ENCODE measurements around the gene OPCML. TPM values are rescaled to one million over a fixed set of nuclear protein-coding genes. Genes with fewer than 3 reads are reported as not detected.

OPCML gene
- total and polyA plus RNA-seq, 2 donors from 2014 or later = 0.77 to 1.1 TPM

DNA sequence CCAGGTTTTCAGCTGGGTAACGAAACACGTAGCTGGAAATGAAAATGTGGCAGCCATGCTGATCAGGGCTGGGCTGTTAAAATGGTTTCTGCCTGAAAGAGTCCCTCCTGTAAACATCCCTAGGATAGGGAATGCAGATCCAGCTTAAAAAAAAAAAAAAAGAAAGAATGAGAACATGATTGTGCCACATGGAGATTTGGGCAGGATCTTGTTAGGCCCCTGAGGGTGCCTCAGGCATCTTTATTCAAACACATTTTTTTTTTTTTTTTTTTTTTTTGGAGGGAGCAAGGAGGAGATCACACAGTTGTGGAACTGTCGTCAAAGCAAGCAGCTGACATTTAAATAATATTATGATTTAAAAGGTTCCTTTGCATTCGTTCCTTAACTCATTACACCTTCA lies 900.3 kb downstream of the OPCML start:
- DNase-seq = no peak
- H3K4me1 ChIP-seq (ENCODE audit: control insufficient read depth in 2 of 3, insufficient read depth in 2 of 3, low read depth in 1 of 3, low read length in 3 of 3) = no peaks in the 10 kb centered on the region
- no peak overlapping the region for H3K27ac ChIP-seq (ENCODE audit: low read depth in 2 of 2, low read length in 2 of 2)
- H3K36me3 ChIP-seq (ENCODE audit: control insufficient read depth in 2 of 3, insufficient read depth in 3 of 3, low read length in 3 of 3) = no peaks in the 10 kb centered on the region
- H3K27me3 ChIP-seq (ENCODE audit: control insufficient read depth, insufficient read depth, low read length) = no peaks in the 10 kb centered on the region
- TF ChIP-seq, protein P1, sequence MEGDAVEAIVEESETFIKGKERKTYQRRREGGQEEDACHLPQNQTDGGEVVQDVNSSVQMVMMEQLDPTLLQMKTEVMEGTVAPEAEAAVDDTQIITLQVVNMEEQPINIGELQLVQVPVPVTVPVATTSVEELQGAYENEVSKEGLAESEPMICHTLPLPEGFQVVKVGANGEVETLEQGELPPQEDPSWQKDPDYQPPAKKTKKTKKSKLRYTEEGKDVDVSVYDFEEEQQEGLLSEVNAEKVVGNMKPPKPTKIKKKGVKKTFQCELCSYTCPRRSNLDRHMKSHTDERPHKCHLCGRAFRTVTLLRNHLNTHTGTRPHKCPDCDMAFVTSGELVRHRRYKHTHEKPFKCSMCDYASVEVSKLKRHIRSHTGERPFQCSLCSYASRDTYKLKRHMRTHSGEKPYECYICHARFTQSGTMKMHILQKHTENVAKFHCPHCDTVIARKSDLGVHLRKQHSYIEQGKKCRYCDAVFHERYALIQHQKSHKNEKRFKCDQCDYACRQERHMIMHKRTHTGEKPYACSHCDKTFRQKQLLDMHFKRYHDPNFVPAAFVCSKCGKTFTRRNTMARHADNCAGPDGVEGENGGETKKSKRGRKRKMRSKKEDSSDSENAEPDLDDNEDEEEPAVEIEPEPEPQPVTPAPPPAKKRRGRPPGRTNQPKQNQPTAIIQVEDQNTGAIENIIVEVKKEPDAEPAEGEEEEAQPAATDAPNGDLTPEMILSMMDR (IDR thresholded peaks at IDR 0.05; ENCODE audit: borderline replicate concordance, extremely low read depth, insufficient read depth) = no peak
- H3K4me3 ChIP-seq (ENCODE audit: low read length in 3 of 3) = no peak overlapping the region
- intact Hi-C loops (cut with DNase I) = no loop called here
- no peak overlapping the region for H3K9ac ChIP-seq (ENCODE audit: low read length in 3 of 3)
- H3K9me3 ChIP-seq (ENCODE audit: control insufficient read depth in 2 of 3, insufficient read depth in 1 of 3, low read length in 3 of 3) = no peaks in the 10 kb centered on the region
- FAIRE-seq = no peak

DNA sequence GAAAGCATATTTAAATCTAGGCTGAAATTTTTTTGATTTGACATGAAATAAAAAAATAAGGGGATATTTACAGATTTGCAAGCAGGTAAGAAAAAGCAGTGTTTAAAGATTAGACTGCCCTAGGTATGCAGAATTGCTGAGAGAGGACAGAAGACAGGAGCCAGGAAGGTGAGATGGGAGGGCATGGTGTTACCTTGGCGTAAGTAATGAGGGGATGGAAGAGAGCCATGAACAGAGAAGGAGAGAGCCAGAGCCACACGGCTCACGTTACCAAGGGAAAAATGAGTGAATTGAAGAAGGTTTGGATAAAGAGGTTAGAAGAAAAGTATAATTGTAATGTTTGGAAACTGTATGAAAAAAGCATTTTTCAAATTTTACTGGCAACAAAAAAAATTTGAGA lies 904.3 kb downstream of the OPCML start:
- intact Hi-C loops (cut with DNase I) = no loop called here
- TF ChIP-seq, protein P1 (IDR thresholded peaks at IDR 0.05; ENCODE audit: borderline replicate concordance, extremely low read depth, insufficient read depth) = no peak
- H3K27me3 ChIP-seq (ENCODE audit: control insufficient read depth, insufficient read depth, low read length) = no peaks in the 10 kb centered on the region
- H3K4me3 ChIP-seq (ENCODE audit: low read length in 3 of 3) = no peak overlapping the region
- no peaks in the 10 kb centered on the region for H3K36me3 ChIP-seq (ENCODE audit: control insufficient read depth in 2 of 3, insufficient read depth in 3 of 3, low read length in 3 of 3)
- no peaks in the 10 kb centered on the region for H3K9me3 ChIP-seq (ENCODE audit: control insufficient read depth in 2 of 3, insufficient read depth in 1 of 3, low read length in 3 of 3)
- FAIRE-seq (no peak), DNase-seq (no peak)
- no peak overlapping the region for H3K9ac ChIP-seq (ENCODE audit: low read length in 3 of 3)
- H3K4me1 ChIP-seq (ENCODE audit: control insufficient read depth in 2 of 3, insufficient read depth in 2 of 3, low read depth in 1 of 3, low read length in 3 of 3) = no peaks in the 10 kb centered on the region
- no peak overlapping the region for H3K27ac ChIP-seq (ENCODE audit: low read depth in 2 of 2, low read length in 2 of 2)

- FAIRE-seq (no peak), DNase-seq (no peak)
- H3K36me3 ChIP-seq (ENCODE audit: control insufficient read depth in 2 of 3, insufficient read depth in 3 of 3, low read length in 3 of 3) = no peaks in the 10 kb centered on the region
- no peak overlapping the region for H3K9ac ChIP-seq (ENCODE audit: low read length in 3 of 3)
- no peak overlapping the region for H3K27ac ChIP-seq (ENCODE audit: low read depth in 2 of 2, low read length in 2 of 2)
- H3K4me3 ChIP-seq (ENCODE audit: low read length in 3 of 3) = no peak overlapping the region
- H3K4me1 ChIP-seq (ENCODE audit: control insufficient read depth in 2 of 3, insufficient read depth in 2 of 3, low read depth in 1 of 3, low read length in 3 of 3) = no peaks in the 10 kb centered on the region
- H3K27me3 ChIP-seq (ENCODE audit: control insufficient read depth, insufficient read depth, low read length) = no peaks in the 10 kb centered on the region
- TF ChIP-seq, protein P1 (IDR thresholded peaks at IDR 0.05; ENCODE audit: borderline replicate concordance, extremely low read depth, insufficient read depth) = no peak
- no peaks in the 10 kb centered on the region for H3K9me3 ChIP-seq (ENCODE audit: control insufficient read depth in 2 of 3, insufficient read depth in 1 of 3, low read length in 3 of 3)
- intact Hi-C loops (cut with DNase I) = no loop called here
Observed at GRCh38 chr11:132626446-132626845, 905.9 kb downstream of the OPCML start.

- DNase-seq (no peak), FAIRE-seq (no peak)
- Histone ChIP-seq H3K27me3 (ENCODE audit: control insufficient read depth, insufficient read depth, low read length) (no peaks in the 10 kb centered on the region), H3K27ac (ENCODE audit: low read depth in 2 of 2, low read length in 2 of 2) (no peak overlapping the region), H3K4me3 (ENCODE audit: low read length in 3 of 3) (no peak overlapping the region), H3K4me1 (ENCODE audit: control insufficient read depth in 2 of 3, insufficient read depth in 2 of 3, low read depth in 1 of 3, low read length in 3 of 3) (no peaks in the 10 kb centered on the region), H3K9ac (ENCODE audit: low read length in 3 of 3) (no peak overlapping the region), H3K9me3 (ENCODE audit: control insufficient read depth in 2 of 3, insufficient read depth in 1 of 3, low read length in 3 of 3) (no peaks in the 10 kb centered on the region), H3K36me3 (ENCODE audit: control insufficient read depth in 2 of 3, insufficient read depth in 3 of 3, low read length in 3 of 3) (no peaks in the 10 kb centered on the region)
- TF ChIP-seq, protein P1 (IDR thresholded peaks at IDR 0.05; ENCODE audit: borderline replicate concordance, extremely low read depth, insufficient read depth) = no peak
- intact Hi-C loops (cut with DNase I) = no loop called here
Observed at GRCh38 chr11:132623511-132623910, 908.8 kb downstream of the OPCML start.

Data from kidney (tissue), 14 donors.